GM19351 (cell line): ENCODE measurements around the gene BAIAP2L1.
"Not testable (repeated sequence)": the region's sequence is repeated elsewhere in the genome, so short reads cannot be mapped to it uniquely, and the experiment has no call there.

ENCODE experiments used
- ATAC-seq: cut with Tn5 transposase; IDR thresholded peaks from one replicate; pipeline ENCODE4 v1.9.1; 2021; ENCODE audit warnings: mild to moderate bottlenecking, moderate library complexity; ENCODE audit not compliant: unreplicated experiment

Gene BAIAP2L1

DNA sequence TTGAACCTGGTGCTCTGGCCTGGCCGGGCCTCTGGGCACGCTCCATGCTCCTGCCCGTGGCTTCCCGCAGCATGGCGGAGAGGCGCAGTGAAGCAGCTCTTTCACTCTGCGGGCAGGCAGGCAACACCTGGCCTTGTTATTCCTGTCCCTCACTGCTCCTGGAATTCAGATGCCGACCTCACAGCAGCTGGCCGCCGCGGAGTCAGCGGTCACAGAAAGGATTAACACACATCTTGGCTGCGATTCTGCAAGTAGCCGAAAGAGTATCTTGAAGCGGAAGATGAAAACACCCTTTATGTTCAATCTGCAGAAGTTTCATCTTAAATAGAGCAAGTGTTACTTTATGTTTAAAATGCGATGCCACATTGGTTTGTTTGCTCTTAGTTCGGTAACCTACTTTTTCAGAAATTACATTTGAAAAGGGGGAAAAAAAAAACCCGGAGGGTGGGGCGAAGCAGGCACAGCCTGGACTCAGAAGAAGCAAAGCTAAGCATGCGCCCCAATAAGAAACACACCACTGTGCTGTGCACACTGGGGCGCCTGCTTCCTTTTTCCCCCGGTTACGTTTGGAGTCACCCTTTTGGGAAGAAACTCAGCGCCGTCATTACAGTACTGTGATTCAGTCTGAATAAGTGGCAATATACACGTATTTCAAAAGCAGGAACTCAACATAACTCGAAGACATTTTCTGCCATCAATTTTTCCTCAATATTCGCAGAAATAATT is 77.1 kb downstream of the BAIAP2L1 start:
- ATAC-seq = no peak

DNA sequence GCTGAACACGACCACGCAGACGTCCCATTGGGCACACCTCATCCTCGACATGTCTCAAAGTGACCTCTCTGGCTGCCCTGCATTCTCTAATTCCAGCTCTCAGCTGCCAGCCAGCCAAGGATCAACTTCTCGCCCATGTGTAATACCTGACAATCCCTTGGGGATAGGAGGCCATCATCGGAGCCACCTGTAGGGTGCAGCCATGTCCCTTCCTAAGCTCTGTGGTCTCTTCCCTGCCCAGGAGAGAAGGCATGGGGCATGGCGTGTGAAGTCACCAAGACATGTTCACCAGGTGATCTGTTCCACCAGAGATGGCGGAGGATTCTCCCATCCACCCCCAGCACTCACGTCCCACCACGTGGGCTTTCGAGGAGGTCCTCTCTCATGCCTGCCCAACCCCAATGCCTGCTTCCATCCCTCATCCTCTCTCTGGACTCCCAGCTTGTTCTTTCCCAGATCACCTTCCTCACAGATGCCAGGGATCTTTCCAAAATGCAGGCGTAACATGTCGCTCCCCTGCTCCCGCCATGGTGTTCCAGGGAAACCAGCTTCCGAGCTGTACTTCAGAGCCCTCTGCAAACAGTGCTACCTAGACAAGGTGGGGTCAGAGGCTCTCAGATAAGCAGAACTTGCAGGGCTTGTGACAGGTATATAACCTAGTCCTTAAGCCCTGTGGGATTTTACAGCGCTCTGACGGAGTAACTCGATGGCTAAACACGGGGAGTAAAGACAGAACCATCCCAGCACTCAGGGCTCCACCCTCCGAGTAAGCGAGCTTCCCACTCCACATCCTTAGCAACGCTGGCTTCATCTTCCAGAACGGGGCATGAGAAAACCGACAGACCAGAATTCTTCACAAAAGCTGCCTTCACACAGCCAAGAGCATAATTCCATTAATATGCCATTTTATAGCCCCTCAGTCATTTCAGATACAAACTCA is 78.3 kb downstream of the BAIAP2L1 start:
- ATAC-seq = no peak

GRCh38 chr7:98321301-98321700 is 79.6 kb downstream of the BAIAP2L1 start:
- ATAC-seq = no peak

- ATAC-seq = no peak
Observed at GRCh38 chr7:98319176-98319575, 81.7 kb downstream of the BAIAP2L1 start.

GRCh38 chr7:98317366-98318040 is 83.4 kb downstream of the BAIAP2L1 start:
- ATAC-seq = no peak

GRCh38 chr7:98315994-98316527 is 84.8 kb downstream of the BAIAP2L1 start:
- not testable (repeated sequence) for ATAC-seq

DNA sequence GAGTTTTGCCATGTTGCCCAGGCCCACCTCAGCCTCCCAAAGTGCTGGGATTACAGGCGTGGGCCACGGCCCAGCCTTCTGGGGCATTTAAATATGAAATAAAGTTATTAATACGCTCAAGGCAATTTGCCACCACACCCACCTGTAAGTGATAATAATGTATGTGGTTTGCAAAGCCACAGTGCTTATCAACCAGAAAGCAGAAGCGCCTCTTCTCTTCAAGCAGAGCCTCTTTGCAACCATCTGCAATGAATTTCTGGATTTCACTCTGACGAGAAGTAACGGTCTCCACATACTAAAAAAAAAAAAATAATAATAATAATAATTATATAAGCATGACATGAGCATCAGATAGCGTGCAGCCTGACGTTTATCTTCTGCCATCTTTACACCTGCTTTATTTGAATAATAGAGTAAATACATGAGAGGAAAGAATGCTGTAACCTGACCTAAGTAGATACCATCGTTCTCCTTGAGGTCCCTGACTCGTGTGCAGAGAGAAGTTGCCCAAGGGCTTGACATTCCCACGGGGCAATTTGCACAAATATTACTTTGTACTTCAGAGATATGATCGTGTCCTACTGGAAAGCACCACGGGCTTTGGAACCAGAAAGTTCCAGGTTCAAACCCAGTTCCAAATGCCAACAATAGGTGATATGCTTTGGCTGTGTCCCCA is 85.4 kb downstream of the BAIAP2L1 start:
- peak; percentile 79 for ATAC-seq

GRCh38 chr7:98314469-98314868 is 86.4 kb downstream of the BAIAP2L1 start:
- ATAC-seq = peak; percentile 56

DNA sequence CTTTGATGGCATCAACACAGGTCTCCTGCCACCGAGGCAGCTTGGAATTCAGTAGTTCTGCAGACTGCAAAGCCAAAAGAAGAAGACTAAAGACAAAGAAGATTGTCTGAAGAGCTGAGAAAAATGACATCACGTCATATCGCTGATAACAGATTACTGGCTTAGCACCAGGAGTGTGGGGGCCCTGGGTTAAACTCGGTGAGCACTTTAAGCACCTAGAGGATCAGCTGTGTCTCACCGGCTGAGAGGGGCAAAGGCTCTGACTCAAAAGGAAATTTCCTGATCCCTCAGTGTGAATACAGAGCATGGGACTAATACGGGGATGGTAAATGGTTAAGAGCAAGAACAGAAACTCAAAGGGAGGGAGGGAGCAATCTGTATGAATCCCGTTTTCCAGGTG is 88.7 kb downstream of the BAIAP2L1 start:
- no peak for ATAC-seq

- ATAC-seq = no peak
Observed at GRCh38 chr7:98309566-98309965, 91.3 kb downstream of the BAIAP2L1 start.

DNA sequence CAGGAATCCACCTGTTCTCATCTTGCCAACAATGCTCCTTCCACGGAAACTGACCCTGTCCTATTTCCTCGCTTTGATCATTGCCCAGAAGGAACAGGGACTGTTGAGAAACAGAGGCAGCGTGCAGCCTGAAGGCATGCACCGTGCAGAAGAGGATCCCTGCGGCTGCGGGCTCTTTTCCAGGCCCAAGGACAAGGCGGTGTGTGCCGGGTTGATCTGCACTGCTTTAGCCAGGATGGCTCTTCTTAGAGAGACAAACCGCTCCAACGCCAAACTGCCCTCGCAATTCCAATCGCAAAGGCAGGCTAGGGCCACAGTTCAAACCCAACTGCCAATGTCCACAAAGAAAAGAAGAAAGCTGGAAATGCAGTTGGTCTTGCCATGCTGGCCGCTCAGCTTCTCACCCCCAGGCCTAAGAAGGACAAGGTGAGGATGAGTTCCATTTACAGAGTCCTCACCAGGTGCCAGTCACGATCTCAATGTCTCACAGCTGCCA is 92.9 kb downstream of the BAIAP2L1 start:
- ATAC-seq = no peak

DNA sequence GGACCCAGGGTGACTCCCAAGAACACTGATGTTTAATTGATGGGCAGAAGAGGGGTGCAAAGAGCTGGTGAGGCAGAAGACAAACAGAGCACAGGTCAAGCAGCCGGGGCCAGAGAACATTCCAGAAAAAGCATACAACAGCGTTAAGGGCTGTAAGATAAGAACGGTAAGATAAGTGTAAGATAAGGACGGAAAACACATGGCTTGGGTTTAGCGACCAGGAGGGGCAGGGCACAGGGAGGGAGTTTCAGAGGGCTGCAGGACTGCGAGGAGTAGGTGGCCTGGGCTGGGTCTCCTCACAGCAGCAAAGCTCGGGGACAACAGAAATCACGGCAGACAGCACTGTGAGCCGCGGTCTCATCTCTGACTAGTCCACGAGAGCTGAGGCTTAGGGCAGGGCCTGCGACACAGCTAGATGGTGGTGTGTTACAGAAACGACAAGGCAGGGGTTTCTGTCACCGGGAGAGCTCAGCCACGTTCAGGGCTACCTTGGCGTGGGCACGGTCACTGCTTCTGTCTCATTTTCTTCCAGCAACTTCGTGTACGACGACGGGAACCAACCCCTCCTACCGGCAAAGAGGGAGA is 94.8 kb downstream of the BAIAP2L1 start:
- ATAC-seq = no peak

DNA sequence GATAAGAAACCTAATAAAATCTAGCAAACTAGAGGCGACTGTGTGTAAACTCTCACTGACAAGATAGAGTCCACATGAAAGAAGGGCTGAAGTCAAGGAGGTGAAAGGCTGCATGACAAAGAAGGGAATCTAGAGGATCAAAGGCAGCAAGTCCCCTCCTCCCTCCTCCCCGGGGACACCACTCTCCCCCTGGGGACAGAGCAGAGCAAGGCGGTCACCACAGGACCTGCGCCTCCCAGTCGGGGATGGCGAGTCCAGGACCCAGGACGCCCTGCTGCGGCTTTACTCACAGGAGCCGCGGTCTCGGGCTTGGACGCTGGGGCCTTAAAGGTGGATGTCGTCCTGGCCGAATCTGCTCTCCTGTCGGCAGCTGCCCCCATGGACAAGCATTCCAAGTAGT is 97.0 kb downstream of the BAIAP2L1 start:
- ATAC-seq = no peak

GRCh38 chr7:98303176-98303865 is 97.6 kb downstream of the BAIAP2L1 start:
- ATAC-seq = no peak

GRCh38 chr7:98301693-98302470 is 99.0 kb downstream of the BAIAP2L1 start:
- ATAC-seq = no peak

DNA sequence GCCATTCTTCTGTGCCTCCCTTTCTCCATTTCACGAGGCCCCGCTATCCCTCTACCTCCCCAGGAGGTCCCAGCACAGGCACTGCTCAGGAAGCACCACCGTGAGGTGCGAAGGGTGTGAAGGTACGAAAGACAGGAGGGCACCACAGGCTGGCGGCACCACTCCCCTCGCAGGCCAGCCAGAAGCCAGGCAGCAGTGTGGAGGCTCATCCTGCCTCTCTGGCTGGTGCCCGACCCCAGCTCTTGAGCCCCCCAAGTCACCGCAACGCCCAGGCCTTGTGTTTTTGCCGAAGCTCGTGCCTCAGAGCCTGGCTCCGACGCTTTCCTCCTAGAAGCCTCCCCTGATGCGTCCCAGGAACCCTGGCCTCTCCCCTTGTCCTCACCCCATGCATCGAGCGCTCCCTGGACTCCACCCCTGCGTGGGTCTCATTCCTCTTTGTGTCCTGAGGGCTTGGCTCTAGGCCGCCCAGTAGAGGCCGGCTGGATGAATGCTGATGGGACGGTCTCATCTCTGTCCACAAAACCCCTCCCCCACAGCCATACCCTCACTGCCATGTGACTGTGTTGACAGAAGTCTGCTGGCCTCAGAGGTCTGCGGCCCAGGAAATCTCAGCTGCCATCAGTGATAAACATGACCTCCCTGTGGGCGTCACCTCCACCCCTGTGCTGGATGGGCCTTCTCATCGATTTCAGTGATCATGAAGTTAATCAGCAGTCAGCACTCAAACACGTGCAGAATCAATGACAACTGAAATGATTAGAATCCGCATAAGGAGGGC is 100.1 kb downstream of the BAIAP2L1 start:
- no peak for ATAC-seq

DNA sequence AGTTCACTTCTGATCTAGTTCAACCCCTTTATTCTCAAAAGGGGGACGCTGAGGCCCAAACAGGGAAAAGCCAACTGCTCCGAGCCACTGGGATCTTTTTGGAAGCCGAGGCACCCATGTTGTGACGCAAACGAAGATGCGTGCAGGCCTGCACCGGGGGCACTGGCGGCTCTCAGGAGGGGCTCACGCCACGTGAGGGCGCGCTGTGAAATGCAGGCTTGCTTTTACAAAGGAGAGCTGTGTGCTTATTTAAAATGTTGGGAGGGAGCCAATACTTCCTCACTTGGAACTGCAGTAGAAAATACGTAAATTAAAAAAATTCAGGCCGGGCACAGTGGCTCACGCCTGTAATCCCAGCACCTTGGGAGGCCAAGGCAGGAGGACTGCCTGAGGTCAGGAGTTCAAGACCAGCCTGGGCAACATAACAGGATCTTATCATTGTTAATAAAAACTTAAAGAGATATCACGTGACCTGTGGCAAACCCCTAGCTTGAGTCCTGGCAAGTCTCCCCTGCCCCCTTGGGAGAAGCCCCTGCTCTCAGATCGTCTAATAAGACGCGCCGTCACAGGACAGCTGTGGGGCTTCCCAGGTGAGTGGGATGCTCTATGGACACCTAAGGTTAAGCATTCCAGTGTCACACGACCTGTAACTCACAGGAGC is 103.1 kb downstream of the BAIAP2L1 start:
- ATAC-seq = no peak
